ENCODE data around the gene PNMA8B.

Gene PNMA8B

DNA sequence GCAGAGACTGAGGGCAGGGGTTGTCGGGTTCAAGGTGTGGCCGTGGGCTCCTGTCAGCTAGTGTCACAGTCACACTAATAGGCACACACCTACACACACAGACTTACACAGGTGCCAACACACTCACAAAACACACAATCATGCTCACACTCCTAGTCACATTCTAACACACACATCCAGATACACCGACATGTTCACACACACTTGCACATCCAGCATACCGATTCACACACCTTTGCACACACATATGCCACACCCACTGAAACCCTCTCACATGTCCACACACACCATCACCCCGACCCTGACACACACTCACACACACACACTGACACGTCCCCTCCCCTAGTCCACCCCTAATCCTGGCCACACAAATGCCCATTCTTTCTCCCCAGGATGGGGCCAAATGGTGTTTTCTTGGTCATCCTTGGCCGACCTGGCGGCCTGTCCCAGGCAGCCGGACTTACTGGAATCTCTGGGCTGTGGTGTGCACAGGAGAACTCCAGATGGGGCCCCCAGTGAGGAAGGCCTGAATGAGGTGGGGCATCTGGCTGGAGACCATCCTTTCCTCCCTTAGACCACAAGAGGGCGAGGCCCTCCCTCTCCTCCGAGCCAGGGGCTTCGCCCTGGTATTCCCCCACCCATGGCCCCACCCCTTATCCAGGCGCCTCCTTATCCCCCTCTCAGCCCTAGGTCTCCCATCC, 19.1 kb upstream of the PNMA8B start:
- no peak for DNase-seq (ENCODE audit: low spot score)
- TF ChIP-seq, protein P1, sequence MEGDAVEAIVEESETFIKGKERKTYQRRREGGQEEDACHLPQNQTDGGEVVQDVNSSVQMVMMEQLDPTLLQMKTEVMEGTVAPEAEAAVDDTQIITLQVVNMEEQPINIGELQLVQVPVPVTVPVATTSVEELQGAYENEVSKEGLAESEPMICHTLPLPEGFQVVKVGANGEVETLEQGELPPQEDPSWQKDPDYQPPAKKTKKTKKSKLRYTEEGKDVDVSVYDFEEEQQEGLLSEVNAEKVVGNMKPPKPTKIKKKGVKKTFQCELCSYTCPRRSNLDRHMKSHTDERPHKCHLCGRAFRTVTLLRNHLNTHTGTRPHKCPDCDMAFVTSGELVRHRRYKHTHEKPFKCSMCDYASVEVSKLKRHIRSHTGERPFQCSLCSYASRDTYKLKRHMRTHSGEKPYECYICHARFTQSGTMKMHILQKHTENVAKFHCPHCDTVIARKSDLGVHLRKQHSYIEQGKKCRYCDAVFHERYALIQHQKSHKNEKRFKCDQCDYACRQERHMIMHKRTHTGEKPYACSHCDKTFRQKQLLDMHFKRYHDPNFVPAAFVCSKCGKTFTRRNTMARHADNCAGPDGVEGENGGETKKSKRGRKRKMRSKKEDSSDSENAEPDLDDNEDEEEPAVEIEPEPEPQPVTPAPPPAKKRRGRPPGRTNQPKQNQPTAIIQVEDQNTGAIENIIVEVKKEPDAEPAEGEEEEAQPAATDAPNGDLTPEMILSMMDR (IDR thresholded peaks at IDR 0.05; ENCODE audit: extremely low read depth, insufficient read depth, missing control alignments) = no peak
- in situ Hi-C loops (cut with MboI; ENCODE audit: low pct_unique_long_range_greater_than_20kb, low sequenced_read_pairs, unreplicated experiment) = no loop called here

DNA sequence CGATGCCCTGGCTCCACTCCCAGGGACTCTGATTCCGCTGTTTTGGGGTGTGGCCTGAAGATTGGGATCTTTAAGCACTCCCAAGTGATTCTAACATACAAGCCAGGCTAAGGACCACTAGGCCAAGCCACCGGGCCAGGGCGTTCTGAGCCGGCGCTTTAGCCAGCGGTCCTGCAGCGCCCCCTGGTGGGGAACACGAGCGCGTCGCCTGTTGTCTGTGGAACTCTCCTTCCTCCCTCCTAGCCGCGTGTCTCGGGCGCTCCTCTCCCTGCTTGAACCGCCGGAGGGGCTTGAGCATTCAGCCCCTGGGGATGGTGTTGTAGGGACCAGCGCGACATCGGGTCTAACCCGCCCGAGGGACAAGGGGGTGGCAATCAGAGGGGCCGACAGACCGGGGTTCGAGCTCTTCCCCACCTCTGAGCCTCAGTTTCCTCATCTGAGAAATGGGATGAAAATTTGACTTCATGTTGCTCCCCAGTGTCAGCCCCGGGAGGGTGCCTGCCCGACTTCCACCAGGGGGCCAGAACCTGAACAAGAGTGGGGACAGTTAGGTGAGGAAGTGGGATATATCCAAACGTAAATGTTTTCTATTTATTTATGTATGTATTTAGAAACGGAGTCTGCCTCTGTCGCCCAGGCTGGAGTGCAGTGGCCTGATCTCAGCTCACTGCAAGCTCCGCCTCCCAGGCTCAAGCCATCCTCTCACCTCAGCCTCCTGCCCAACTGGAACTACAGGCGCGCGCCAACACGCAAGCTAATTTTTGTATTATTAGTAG, 18.0 kb upstream of the PNMA8B start:
- in situ Hi-C loops (cut with MboI; ENCODE audit: low pct_unique_long_range_greater_than_20kb, low sequenced_read_pairs, unreplicated experiment) = no loop called here
- TF ChIP-seq, protein P1 (IDR thresholded peaks at IDR 0.05; ENCODE audit: extremely low read depth, insufficient read depth, missing control alignments) = peak; percentile 80
- DNase-seq (ENCODE audit: low spot score) = peak; percentile 74

- TF ChIP-seq, protein P1 (IDR thresholded peaks at IDR 0.05; ENCODE audit: extremely low read depth, insufficient read depth, missing control alignments) = no peak
- in situ Hi-C loops (cut with MboI; ENCODE audit: low pct_unique_long_range_greater_than_20kb, low sequenced_read_pairs, unreplicated experiment) = no loop called here
Measured at GRCh38 chr19:46511237-46511636, 15.6 kb upstream of the PNMA8B start.

GRCh38 chr19:46508206-46508605, 12.5 kb upstream of the PNMA8B start:
- in situ Hi-C loops (cut with MboI; ENCODE audit: low pct_unique_long_range_greater_than_20kb, low sequenced_read_pairs, unreplicated experiment) = no loop called here
- DNase-seq (ENCODE audit: low spot score) = no peak
- TF ChIP-seq, protein P1 (IDR thresholded peaks at IDR 0.05; ENCODE audit: extremely low read depth, insufficient read depth, missing control alignments) = no peak

More at GRCh38 chr19:46511237-46511636, 15.6 kb upstream of the PNMA8B start:
- no peak for DNase-seq (ENCODE audit: low spot score)

DNA sequence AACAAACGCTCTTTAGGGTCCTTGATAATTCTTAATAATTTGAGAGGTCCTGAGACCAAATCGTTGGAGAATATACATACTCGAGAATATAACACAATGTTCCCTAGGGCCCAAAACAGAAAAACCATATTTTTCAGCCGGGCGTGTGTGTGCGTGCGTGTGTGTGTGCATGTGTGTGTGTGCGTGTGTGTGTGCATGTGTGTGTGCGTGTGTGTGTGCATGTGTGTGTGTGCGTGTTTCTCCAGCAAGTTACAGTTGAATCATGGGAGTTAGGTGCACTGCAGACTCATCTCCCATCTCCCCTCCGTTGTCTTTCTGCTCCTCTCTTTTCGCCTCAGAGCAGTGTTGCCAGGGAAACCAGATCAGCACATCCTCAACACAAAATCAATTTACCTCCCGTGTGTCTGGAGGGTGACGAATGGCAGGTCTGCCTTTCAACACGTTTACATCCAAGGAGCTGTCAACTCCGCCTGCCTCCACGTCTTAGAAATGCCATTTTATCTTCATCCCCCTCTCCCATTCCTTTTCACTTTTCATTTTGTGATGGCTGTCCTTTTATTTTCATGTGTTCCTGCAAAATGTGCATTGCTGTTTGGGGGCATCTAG, 8.3 kb upstream of the PNMA8B start:
- no peak for DNase-seq (ENCODE audit: low spot score)
- TF ChIP-seq, protein P1 (IDR thresholded peaks at IDR 0.05; ENCODE audit: extremely low read depth, insufficient read depth, missing control alignments) = no peak
- in situ Hi-C loops (cut with MboI; ENCODE audit: low pct_unique_long_range_greater_than_20kb, low sequenced_read_pairs, unreplicated experiment) = no loop called here

- no peak for DNase-seq (ENCODE audit: low spot score)
- TF ChIP-seq, protein P1 (IDR thresholded peaks at IDR 0.05; ENCODE audit: extremely low read depth, insufficient read depth, missing control alignments) = no peak
- in situ Hi-C loops (cut with MboI; ENCODE audit: low pct_unique_long_range_greater_than_20kb, low sequenced_read_pairs, unreplicated experiment) = no loop called here
Measured at GRCh38 chr19:46502891-46503290, 7.2 kb upstream of the PNMA8B start.

All from GM13977 (cell line).